Measurements from ENCODE around the gene C6orf62.
"Not testable (repeated sequence)": the region's sequence is repeated elsewhere in the genome, so short reads cannot be mapped to it uniquely, and the experiment has no call there.

The C6orf62 gene

DNA sequence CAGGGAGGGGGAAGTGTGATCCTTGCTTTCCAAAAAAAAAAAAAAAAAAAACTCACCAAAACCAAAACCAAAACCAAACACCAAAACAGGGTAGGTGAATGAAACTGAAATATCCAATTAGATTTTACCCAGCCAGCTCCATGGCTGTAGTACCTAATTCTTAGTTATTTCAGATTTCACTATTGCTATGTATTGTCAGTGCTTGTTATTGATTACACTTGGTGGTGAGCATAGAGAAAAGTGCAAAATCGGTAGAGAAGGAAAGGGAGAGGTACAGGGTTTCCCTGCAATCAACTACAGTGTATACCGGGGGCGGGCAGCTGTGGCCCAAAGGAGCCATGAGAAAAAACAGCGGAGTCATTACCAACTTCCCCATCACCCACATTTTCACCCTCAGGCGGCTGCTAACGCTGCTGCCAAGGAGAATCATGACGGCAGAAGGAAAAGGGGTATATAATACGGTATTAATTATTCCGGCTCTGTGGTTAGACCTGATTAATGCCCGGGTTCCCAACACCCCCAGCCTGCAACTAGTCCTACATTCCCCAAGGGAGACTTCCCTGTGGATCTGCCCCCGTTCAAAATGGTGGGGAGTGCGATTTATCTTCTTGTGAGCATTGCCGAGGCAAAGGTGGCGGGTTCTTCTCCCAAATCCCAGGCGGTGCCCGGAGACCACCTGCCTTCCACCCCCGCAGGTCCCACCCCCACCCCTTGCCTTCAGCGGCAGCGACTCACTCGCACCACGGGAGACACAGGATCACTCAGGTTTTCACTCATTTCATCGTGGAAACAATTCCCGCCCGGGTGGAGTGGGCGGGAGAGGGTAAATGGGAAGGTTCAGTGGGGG lies at the start of gene C6orf62:
Gene C6orf62, minus strand, starts transcription at position 30 of the 847 bp plus-strand sequence. CDS start 486 bp downstream, outside the sequence.
- DNase-seq (ENCODE audit: low spot score): peak; percentile 24

DNA sequence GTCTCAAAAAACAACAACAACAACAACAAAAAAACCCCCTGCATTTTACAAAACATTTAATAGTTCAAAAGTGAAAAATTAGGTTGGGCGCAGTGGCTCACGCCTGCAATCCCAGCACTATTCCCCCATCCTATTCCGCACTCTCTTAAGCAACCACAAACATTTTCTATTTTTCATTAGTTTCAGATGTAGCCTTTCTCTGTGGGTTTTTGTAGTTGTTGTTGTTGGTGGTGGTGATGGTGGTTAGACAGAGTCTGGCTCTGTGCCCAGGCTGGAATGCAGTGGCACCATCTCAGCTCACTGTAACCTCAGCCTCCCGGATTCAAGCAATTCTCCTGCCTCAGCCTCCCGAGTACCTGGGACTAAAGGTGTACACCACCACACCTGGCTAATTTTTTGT lies 49.4 kb upstream of the C6orf62 start:
- DNase-seq (ENCODE audit: low spot score): no peak

DNA sequence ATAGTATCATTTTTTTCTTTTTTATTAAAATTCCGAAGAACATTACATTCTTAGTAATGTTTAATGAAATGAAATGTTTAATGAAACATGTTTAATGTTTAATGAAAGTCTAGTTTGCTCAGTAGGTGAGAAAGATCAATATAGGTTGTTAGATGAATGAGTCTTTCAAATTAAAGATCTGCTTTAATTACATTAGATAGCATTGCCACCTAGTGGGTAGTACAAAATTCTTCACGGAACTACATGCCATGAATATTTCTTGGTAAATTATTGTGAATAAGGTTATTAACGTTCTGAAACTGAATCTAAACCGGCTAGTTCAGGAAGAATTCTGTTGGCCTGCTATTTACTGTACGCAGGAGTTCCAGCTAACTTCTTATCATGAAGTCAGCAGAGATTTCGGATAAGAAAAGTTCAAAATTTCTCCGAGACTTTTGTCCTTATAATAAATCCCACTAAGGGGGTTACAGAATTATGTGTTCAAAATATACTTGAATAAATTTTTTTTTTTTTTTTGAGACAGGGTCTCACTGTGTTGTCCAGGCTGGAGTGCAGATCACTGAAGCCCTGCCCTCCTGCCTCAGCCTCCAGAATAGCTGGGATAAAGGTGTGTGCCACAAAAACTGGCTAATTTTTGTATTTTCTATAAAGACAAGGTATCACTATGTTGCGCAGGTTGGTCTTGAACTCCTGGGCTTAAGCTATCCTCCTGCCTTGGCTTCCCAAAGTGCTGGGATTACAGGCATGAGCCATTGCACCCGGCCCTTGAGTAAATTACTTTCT lies 47.9 kb upstream of the C6orf62 start:
- no peak for DNase-seq (ENCODE audit: low spot score)

DNA sequence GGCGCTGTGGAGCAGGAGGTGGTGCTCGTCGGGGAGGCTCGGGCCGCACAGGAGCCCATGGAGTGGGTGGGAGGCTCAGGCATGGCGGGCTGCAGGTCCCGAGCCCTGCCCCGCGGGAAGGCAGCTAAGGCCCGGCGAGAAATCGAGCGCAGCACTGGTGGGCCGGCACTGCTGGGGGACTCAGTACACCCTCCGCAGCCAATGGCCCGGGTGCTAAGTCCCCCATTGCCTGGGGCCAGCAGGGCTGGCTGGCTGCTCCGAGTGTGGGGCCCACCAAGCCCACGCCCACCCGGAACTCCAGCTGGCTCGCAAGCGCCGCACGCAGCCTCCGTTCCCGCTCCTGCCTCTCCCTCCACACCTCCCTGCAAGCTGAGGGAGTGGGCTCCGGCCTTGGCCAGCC lies 47.0 kb upstream of the C6orf62 start:
- DNase-seq (ENCODE audit: low spot score): not testable (repeated sequence)

DNA sequence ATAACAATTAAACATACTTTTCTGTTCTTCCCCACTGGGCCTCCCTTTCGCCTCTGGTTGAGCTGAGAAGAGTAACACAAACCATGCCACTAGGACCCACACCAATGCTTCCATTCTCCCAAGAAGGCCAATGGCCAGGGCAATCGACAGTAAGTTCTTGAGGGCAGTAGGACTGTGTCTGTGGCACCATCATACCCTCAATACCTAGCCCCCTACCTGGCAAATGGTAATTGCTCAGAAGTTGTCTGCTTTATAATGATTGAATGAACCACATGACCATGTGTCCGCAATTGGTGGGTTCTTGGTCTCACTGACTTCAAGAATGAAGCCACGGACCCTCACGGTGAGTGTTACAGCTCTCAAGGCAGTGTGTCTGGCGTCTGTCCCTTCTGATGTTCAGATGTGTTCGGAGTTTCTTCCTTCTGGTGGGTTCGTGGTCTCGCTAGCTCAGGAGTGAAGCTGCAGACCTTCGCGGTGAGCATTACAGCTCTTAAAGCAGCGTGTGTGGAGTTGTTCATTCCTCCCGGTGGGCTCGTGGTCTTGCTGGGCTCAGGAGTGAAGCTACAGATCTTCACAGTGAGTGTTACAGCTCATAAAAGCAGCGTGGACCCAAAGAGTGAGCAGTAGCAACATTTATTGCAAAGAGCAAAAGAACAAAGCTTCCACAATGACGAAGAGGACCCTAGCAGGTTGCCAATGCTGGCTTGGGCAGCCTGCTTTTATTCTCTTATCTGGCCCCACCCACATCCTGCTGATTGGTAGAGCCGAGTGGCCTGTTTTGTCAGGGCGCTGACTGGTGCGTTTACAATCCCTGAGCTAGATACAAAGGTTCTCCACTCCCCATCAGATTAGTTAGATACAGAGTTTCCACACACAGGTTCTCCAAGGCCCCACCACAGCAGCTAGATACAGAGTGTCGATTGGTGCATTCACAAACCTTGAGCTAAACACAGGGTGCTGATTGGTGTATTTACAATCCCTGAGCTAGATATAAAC lies 46.2 kb upstream of the C6orf62 start:
- not testable (repeated sequence) for DNase-seq (ENCODE audit: low spot score)

DNA sequence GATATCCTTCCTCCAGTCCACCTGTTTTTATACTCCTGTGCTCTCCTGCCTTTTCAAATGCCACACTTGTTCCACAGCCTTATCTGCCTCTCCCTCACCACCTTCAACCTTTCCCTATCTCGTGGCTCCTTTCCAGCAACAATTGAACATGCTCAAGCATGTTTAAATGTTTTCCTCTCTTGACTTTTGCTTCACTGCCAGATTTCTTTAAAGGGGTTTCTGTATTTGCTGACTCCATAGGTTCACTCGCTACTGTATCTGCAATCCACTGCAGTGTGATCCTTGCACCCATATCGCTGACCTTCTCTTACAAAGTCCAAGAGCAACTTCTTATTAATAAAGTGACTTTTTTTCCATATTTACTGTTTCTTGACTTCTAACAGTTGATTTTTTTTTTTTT lies 44.6 kb upstream of the C6orf62 start:
- DNase-seq (ENCODE audit: low spot score): no peak

DNA sequence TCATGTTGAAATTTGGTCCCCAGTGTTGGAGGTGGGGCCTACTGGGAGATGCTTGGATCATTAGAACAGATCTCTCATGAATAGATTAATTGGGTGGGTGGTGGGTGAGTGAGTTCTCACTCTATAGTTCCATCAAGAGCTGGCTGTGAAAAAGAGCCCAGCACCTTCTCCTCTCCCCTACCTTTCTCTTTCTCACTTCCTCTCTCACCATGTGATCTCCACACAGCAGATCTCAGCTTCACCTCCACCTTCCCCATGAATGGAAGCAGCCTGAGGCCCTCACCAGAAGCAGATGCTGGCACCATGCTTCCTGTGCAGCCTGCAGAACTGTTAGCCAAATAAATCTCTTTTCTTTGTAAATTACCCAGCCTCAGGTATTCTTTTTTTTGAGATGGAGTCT lies 42.9 kb upstream of the C6orf62 start:
- no peak for DNase-seq (ENCODE audit: low spot score)

DNA sequence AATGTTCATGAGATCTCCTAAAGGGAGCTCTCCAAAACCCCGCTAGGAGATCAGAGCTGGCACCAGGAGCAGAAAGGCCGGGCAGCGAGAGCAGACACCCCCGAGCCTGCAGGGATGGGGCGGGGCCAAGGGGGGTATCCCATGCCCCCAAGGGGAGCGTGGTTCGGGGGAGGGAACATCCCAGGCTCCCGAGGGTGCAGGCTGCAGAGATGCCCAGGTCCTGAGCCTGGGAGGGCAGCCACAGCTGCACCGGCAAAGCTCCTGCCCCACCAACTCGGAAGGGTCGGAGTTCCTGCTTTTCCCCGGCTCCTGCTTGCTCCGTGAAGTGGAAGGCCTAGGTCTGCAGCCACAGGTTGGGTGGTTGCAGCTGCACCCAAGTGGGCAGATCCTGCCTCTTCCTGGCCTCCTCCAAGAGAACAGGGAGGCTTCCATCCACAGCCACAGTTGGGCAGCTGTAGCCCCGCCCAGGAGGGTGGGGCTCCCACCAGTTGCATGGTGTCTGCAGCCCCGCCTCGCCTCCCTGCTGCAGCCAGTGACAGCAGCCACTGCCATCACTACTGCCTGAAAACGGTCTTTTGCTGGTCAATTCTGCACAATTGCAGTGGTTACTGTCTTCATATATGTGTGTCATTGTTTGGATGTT lies 42.4 kb upstream of the C6orf62 start:
- DNase-seq (ENCODE audit: low spot score): no peak

DNA sequence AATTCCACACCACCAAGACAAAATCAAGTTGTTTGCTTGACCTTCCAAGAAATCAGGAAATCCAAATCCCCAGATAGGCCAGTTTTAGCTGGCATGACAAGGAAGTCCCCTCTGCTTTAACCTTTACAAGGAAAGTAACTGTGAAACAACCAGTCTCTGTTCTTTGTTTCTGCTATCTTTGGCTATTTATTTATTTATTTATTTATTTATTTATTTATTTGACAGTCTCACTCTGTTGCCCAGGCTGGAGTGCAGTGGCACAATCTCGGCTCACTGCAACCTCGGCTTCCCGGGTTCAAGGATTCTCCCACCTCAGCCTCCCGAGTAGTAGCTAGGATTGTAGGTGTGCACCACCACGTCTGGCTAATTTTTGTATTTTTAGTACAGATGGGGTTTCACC lies 41.3 kb upstream of the C6orf62 start:
- no peak for DNase-seq (ENCODE audit: low spot score)

DNA sequence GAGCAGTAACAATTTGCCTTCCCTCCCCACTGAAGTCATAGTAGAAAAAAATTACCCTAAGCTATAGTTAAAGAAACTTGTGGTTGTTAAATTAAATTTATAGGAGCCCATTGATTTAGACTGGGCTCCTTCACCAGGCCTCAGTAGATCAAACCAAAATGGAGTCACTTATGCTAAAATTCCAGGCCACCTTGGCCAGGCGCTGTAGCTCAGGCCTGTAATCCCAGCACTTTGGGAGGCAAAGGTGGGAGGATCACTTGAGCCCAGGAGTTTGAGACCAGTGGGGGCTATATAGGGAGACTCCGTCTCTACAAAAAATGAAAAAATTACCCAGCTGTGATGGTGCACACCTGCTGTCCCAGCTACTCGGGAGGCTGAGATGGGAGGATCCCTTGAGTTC lies 40.8 kb upstream of the C6orf62 start:
- DNase-seq (ENCODE audit: low spot score): no peak

DNA sequence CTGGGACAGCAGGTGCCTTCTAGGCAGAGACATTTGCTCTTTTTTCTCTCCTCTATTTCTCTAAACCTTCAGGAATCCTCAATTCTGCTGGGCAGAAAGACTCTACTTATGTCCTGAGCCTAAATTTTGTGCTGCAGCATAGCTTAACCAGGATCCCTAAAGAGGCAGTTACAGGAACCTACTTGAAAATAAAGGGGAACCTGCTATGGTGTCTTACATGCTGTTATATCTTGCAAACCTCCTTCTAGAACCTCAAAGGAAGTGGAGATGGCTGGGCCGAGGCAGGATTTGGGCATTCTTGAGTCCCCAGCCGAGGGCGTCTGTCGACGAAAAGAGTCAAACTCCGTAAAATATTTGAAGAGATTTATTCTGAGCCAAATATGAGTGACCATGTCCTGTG lies 38.7 kb upstream of the C6orf62 start:
- no peak for DNase-seq (ENCODE audit: low spot score)

DNA sequence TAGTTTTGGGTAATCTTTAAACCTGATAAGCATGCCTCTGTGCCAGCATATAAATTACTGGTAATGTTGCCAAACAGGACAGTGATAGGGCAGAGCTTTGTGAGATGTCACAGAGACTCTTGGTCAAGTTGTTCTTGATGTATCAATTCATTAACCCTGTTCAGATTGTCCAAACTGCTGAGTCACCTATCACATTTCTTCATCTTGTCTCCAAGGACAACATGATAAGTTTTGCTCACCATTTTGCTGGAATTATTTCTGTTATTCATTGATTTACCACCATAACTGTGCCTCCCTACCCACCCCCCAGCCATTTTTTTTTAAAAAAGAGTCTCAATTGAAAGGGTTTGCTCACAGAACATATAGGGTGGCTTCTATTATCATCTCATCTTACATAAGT lies 36.3 kb upstream of the C6orf62 start:
- DNase-seq (ENCODE audit: low spot score): no peak

DNA sequence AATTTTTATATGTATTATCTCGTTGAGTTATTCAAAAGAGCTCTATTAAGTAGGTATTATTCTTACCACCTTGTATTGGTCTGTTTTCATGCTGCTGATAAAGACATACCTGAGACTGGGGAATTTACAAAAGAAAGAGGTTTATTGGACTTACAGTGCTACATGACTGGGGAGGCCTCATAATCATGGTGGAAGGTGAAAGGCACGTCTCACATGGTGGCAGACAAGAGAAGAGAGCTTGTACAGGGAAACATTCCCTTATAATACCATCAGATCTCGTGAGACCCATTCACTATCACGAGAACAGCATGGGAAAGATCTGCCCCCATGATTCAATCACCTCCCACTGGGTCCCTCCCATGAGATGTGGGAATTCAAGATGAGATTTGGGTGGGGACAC lies 35.4 kb upstream of the C6orf62 start:
- DNase-seq (ENCODE audit: low spot score): not testable (repeated sequence)

DNA sequence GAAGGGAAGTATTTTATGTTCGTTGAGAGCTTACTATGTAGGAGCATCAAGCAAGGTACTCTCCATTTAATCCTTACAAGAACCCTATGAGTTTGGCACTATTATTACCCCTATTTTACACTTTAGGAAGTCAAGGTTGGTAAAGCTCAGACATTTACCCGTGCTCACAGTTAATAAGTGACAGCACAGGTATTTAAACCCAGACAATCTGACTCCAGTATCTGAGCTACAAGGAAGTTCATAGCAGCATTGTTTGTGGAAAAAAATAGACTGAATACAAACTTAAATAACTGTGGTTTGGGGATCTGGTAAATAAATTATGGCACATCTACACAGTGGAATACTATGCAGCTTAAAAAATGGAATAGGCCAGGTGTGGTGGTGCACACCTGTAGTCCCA lies 34.6 kb upstream of the C6orf62 start:
- DNase-seq (ENCODE audit: low spot score): no peak

DNA sequence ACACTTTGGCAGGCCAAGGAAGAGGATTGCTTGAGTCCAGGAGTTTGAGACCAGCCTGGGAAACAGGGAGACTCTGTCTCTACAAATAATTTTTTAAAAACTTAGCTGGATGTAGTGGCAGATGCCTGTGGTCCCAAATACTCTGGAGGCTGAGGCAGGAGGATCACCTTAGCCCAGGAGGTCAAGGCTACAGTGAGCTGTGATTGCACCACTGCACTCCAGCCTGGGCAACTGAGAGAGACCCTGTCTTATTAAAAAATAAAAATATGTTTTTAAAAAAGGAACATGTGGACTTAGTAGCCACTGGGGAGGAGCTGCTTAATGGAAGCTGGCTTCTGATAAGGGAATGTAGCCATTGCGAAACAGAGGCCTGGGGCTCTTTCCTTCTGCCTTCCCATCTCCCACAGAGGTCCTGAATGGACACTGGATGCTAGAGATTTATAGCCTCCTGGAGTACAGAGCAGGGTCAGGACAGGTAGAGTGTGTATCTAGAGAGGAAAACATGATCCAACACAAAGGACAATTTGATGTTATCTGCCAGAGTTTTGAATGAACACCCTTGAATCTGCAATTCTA lies 34.1 kb upstream of the C6orf62 start:
- DNase-seq (ENCODE audit: low spot score): no peak

DNA sequence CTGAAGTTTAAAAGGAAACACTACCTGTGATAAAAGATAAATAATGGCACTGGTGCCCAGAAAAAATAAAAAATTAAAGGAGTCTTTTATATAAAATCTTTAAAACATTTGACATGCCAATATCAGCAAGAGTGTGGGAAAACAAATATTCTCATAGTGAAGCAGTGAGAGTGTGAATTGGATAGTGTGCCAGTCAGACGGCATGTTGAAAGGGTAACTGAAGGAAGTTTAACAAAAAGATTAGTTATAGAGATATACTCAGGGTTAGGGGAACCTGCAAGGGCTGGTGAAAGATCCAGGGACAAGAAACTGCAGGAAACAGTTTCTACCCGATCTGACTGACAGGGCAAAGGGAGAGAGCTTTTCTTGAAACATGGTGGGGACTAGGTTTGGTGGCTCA lies 33.5 kb upstream of the C6orf62 start:
- no peak for DNase-seq (ENCODE audit: low spot score)

DNA sequence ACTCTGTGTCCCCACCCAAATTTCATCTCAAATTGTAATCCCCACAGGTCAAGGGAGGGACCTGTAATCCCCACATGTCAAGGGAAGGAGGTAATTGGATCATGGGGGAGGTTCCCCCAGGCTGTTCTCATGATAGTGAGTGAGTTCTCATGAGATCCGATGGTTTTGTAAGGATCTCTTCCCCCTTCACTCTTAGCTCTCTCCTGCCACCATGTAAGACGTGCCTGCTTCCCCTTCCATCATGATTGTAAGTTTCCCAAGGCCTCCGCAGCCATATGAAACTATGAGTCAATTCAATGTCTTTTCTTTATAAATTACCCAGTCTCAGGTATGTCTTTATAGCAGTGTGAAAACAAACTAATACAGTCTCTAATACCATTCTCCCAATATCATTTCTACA lies 31.9 kb upstream of the C6orf62 start:
- not testable (repeated sequence) for DNase-seq (ENCODE audit: low spot score)

DNA sequence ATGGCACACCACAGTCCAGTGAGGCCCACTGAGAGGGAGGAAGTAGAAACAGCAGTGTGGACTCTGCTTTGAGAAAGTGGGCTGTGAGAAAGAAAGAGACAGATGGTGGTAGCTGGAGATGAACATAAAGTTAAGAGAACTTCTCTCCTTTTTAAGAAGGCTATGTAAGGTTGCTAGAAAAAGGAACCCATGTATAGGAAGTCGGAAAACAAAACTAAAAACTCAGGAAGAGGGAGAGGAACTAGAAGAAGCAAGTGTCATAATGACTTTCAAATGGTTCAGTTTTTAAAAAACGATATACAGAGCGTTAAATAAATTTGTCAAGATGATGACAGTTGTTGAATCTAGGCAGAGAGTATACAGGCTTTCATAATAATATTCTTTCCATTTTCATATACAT lies 30.3 kb upstream of the C6orf62 start:
- DNase-seq (ENCODE audit: low spot score): no peak

DNA sequence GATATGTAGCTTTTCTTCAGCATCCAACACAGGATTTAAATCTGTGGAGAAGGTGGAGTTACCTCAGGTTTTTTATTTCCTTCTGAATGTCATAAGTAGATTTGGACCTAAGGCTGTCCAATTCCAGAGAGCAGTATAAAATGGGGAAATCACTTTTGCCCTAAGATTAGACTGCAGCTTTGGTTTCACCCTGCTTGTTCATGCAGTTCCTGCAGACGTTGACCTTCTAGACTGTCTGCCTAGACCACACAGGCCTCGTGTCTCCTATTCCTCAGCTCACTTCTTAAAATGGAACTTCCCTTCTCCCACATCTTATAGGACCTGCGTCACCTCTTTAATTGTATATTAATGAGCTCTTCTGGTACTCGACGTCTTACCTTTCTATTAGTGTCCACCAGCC lies 26.0 kb upstream of the C6orf62 start:
- DNase-seq (ENCODE audit: low spot score): peak; percentile 40

DNA sequence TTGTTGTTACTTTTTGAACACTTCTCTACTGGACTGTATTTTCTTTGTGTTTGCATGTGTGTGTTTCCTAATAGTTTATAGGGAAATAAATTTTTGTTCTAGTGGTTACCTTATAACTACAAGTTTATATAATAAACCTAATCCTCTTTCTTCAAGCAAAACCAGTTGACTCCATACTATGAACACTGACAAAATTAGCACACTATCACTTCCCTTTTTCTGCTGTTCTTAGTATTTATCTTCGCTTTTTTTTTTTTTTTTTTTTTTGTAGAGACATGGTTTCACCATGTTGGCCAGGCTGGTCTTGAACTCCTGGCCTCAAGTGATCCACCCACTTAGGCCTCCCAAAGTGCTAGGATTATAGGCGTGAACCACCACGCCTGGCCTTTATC lies 25.0 kb upstream of the C6orf62 start:
- DNase-seq (ENCODE audit: low spot score): no peak

DNA sequence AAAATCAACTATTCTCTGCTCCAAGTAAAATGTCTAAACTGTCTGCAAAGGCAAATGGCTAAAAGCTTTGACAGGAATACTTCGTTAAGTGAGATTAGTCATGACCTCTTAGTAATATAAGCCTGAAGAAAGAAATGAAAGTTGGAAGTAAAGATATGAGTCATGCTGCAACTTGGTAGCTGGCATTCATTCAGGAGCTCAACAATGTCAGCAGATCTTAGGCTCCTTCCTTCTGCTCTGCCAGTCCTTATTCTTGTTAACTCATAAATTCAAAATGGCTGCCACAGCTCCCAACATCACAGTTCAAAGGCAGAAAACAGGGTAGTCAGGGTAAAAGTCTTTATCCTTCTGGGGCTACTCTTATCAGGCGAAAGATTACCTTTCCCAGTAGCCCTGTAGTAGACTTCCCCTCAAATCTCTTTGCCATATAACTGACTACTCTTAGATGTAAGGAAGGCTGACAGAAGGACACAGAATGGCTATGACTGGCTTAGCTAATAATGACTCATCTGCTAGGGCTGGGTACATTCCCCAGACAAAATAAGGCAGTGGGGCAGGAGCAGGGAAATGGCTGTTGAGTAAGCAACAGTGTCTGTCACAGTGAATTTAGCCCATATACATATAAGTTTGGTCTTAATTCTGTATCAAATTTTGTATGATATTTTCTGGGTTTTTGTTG lies 24.4 kb upstream of the C6orf62 start:
- DNase-seq (ENCODE audit: low spot score): no peak
